HG03520 (cell line): ENCODE results near the gene SPRR2A.
"Not testable (repeated sequence)": the region's sequence is repeated elsewhere in the genome, so short reads cannot be mapped to it uniquely, and the experiment has no call there.

Experiments used
- ATAC-seq: cut with Tn5 transposase; IDR thresholded peaks from one replicate; pipeline ENCODE4 v1.9.1; 2021; ENCODE audit warnings: mild to moderate bottlenecking, moderate library complexity; ENCODE audit not compliant: unreplicated experiment

Gene SPRR2A

GRCh38 chr1:153025797-153026196 is 31.5 kb downstream of the SPRR2A start:
- no peak for ATAC-seq

DNA sequence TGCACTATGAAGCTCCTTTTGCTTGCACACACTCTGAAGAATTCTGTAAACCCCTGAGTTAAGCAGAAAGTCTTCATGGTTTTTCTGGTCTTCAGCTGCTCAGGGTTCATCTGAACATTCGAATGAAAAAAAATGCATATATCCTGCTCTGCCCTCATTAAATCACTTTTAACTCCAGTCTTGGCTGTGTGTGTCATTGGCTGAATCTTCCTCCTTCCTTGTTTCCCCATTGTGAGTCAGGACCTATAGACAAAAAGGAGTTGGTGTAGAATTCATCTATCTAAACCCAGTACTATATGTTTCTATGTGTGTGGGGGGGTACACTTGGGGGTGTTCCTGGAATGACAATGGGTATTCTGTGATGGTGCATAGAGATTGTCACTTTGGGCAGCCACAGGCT is 32.9 kb downstream of the SPRR2A start:
- no peak for ATAC-seq

DNA sequence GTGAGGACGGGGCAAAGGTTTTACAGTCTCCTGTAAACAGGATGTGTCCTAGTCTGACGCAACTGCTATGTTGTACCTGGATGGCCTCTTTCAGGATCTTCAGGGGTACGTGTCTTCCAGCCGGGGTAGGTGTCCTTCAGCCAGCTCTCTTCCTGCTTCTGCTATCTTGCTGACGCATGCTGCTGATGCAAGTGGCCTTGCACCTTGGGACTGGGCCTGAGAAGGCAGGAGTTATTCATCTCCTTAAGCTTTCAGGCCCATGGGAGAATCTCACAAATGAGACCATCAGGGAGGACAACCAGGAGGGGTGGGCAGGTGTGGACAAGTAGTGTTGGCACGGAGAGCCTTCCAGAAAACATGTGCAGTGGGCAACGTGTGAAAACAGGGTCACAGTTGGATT is 34.2 kb downstream of the SPRR2A start:
- no peak for ATAC-seq

DNA sequence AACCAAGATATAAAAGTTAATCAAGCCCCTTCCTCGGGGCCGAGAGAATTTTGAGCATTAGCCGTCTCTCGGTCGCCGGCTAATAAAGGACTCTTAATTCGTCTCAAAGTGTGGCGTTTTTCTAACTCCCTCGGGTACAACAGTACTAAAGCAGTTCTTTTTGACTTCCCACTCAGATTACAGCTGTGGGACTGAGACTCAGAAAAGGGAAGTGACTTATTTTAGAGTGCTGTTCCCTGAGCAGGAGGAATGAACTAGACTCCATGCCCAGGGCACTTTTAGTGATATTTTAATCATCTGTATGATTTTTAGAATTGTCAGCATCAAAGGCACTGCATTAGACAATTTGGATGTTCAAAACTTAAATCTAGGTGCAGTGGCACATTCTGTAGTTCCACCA is 35.0 kb downstream of the SPRR2A start:
- not testable (repeated sequence) for ATAC-seq

GRCh38 chr1:153021829-153022228 is 35.5 kb downstream of the SPRR2A start:
- ATAC-seq: not testable (repeated sequence)

DNA sequence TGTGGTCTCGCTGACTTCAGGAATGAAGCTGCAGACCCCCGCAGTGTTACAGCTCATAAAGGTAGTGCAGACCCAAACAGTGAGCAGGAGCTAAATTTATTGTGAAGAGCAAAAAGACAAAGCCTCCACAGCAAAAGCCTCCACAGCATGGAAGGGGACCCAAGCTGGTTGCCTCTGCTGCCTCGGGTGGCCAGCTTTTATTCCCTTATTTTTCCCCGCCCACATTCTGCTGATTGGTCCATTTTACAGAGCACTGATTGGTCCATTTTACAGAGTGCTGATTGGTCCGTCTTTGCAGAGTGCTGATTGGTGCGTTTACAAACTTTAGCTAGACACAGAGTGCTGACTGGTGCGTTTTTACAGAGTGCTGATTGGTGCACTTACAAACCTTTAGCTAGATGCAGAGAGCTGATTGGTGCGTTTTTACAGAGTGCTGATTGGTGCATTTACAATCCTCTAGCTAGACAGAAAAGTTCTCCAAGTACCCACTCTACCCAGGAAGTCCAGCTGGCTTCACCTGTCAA is 46.0 kb downstream of the SPRR2A start:
- ATAC-seq: not testable (repeated sequence)
